PC-3 (cell line): ENCODE results near the gene TTC23L. TPM values are rescaled to one million over a fixed set of nuclear protein-coding genes. Genes with fewer than 3 reads are reported as not detected.

Experiments
- ATAC-seq: fragments of 200-7000 bp; cut with Tn5 transposase; 2 replicates; pipeline ENCODE4 v1.9.1; 2020; ENCODE audit warnings: mild to moderate bottlenecking, moderate library complexity
- BruUV-seq: library from RNA; stranded (reverse); fragments of 400-500 nt; replicated peaks from 2 replicates; lab custom pipeline; 2021; lab: Mats Ljungman, UMichigan
- CTCF ChIA-PET: fragments of 300-600 bp; sonication (Branson Sonifier 250); formaldehyde crosslinking; loops from one replicate; lab custom pipeline; 2022; ENCODE audit warnings: antibody characterized with exemption; lab: Charles Lee
- POLR2A ChIA-PET: fragments of 300-600 bp; sonication (Branson Sonifier 250); formaldehyde crosslinking; loops from one replicate; lab custom pipeline; 2022; ENCODE audit warnings: antibody characterized with exemption; ENCODE audit not compliant: unreplicated experiment; lab: Charles Lee
- DNase-seq: peaks from one replicate; pipeline ENCODE4 v3.0.0-alpha.2; 2015
- H2AFZ ChIP-seq: fragments of 300-600 bp; sonication (generic); 2 replicates; pipeline ENCODE4 v1.6.0; 2016; ENCODE audit warnings: antibody characterized with exemption, low read length
- H3F3A ChIP-seq: fragments of 300-600 bp; sonication (generic); one replicate; pipeline ENCODE4 v1.6.0; 2017; ENCODE audit warnings: antibody characterized with exemption, low read length, control low read depth, mild to moderate bottlenecking; ENCODE audit not compliant: unreplicated experiment
- H3K27ac ChIP-seq: fragments of 300-600 bp; sonication (generic); 2 replicates; pipeline ENCODE4 v1.5.1; 2016; ENCODE audit warnings: mild to moderate bottlenecking, low read length
- H3K27me3 ChIP-seq: fragments of 300-600 bp; sonication (generic); 2 replicates; pipeline ENCODE4 v1.6.1; 2016; ENCODE audit warnings: low read length, mixed read lengths
- H3K36me3 ChIP-seq: fragments of 300-600 bp; sonication (generic); 2 replicates; pipeline ENCODE4 v1.6.1; 2016; ENCODE audit warnings: low read depth, mixed run types, low read length, mixed read lengths
- H3K4me1 ChIP-seq: fragments of 300-600 bp; sonication (generic); 2 replicates; pipeline ENCODE4 v1.5.1; 2016; ENCODE audit warnings: low read length; ENCODE audit not compliant: insufficient read depth
- H3K4me2 ChIP-seq: fragments of 300-600 bp; sonication (generic); 2 replicates; pipeline ENCODE4 v1.6.0; 2016; ENCODE audit warnings: low read length
- H3K4me3 ChIP-seq: fragments of 300-600 bp; sonication (generic); 2 replicates; pipeline ENCODE4 v1.5.1; 2016; ENCODE audit warnings: mild to moderate bottlenecking, low read length, mixed read lengths
- H3K79me2 ChIP-seq: fragments of 300-600 bp; sonication (generic); 2 replicates; pipeline ENCODE4 v1.6.1; 2017; ENCODE audit warnings: low read length, mixed read lengths
- H3K9ac ChIP-seq: fragments of 300-600 bp; sonication (generic); 2 replicates; pipeline ENCODE4 v1.6.0; 2016; ENCODE audit warnings: mild to moderate bottlenecking, low read length
- H3K9me2 ChIP-seq: fragments of 300-600 bp; sonication (generic); replicated peaks from 2 replicates; pipeline ENCODE4 v1.6.1; 2016; ENCODE audit warnings: mixed run types, low read length, mixed read lengths
- H3K9me3 ChIP-seq: fragments of 300-600 bp; sonication (generic); 2 replicates; pipeline ENCODE4 v1.6.1; 2016; ENCODE audit warnings: low read length, mixed read lengths
- H4K20me1 ChIP-seq: fragments of 300-600 bp; sonication (generic); 2 replicates; pipeline ENCODE4 v1.6.1; 2016; ENCODE audit warnings: low read length, mixed read lengths
- EZH2 ChIP-seq: fragments of 300-600 bp; sonication (generic); IDR thresholded peaks from one replicate; pipeline ENCODE4 v1.6.1; 2017; ENCODE audit warnings: antibody characterized with exemption, mild to moderate bottlenecking, low read length; ENCODE audit not compliant: unreplicated experiment
- EZH2phosphoT487 ChIP-seq: fragments of 300-600 bp; sonication (generic); IDR thresholded peaks from 2 replicates; pipeline ENCODE4 v1.6.1; 2018; ENCODE audit warnings: mild to moderate bottlenecking, antibody characterized with exemption, low read length, borderline replicate concordance
- intact Hi-C: fragments of 100-400 bp; cut with micrococcal nuclease; formaldehyde crosslinking; loops from 2 replicates; pipeline ENCODE4 v1.9.0; 2023
- total RNA-seq: library from RNA; depleted of rRNA; stranded (reverse); fragments of >200 nt; gene quantifications from 2 replicates; pipeline ENCODE4 v1.2.3, GENCODE V29; 2014
- TF ChIP-seq, protein P1 (sequence below): fragments of 300-600 bp; sonication (generic); conservative IDR thresholded peaks from 2 replicates; pipeline ENCODE4 v1.5.1; 2017; ENCODE audit warnings: antibody characterized with exemption, low read depth, mild to moderate bottlenecking, low read length

Gene TTC23L
- total RNA-seq, 1 experiment from 2014 or later: 0.84 TPM

DNA sequence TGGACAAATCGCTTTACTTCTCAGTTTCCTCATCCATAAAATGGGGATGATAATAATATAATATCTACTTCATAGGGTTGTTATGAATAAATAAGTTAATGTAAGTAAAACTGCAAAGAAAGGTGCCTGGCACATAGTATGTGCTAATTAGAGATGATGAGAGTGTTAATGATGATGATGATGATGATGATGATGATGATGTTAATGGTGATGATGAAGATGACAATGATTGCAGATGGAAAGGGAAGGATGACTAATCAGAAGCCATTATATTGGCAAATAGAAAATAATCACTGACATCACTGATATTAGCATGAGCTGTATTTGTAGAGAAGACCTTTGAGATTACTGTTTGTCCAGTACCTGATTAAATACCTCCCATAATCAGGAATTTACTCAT, 55.8 kb downstream of the TTC23L start:
- Histone ChIP-seq H3K27me3 (no peaks in the 10 kb centered on the region), H3K9ac (no peak overlapping the region), H3K4me1 (peaks cover 14% of the 10 kb centered on the region), H2AFZ (no peak overlapping the region), H3K27ac (no peak overlapping the region), H3K9me3 (no peaks in the 10 kb centered on the region), H4K20me1 (no peaks in the 10 kb centered on the region), H3K79me2 (no peaks in the 10 kb centered on the region), H3K9me2 (no peaks in the 10 kb centered on the region), H3F3A (no peaks in the 10 kb centered on the region), H3K4me2 (no peak overlapping the region), H3K4me3 (no peak overlapping the region), H3K36me3 (no peaks in the 10 kb centered on the region)
- intact Hi-C loops: loop anchor here (5.0 kb wide), 1 partner anchor 237 kb away; the partner anchor contains the start of gene RAI14
- BruUV-seq: no TSS peak
- CTCF ChIA-PET: no interaction called here
- DNase-seq (no peak), ATAC-seq (no peak)
- TF ChIP-seq, protein P1, sequence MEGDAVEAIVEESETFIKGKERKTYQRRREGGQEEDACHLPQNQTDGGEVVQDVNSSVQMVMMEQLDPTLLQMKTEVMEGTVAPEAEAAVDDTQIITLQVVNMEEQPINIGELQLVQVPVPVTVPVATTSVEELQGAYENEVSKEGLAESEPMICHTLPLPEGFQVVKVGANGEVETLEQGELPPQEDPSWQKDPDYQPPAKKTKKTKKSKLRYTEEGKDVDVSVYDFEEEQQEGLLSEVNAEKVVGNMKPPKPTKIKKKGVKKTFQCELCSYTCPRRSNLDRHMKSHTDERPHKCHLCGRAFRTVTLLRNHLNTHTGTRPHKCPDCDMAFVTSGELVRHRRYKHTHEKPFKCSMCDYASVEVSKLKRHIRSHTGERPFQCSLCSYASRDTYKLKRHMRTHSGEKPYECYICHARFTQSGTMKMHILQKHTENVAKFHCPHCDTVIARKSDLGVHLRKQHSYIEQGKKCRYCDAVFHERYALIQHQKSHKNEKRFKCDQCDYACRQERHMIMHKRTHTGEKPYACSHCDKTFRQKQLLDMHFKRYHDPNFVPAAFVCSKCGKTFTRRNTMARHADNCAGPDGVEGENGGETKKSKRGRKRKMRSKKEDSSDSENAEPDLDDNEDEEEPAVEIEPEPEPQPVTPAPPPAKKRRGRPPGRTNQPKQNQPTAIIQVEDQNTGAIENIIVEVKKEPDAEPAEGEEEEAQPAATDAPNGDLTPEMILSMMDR: no peak
- no peak for TF ChIP-seq EZH2
- TF ChIP-seq EZH2phosphoT487: no peak
- POLR2A ChIA-PET: no interaction called here

DNA sequence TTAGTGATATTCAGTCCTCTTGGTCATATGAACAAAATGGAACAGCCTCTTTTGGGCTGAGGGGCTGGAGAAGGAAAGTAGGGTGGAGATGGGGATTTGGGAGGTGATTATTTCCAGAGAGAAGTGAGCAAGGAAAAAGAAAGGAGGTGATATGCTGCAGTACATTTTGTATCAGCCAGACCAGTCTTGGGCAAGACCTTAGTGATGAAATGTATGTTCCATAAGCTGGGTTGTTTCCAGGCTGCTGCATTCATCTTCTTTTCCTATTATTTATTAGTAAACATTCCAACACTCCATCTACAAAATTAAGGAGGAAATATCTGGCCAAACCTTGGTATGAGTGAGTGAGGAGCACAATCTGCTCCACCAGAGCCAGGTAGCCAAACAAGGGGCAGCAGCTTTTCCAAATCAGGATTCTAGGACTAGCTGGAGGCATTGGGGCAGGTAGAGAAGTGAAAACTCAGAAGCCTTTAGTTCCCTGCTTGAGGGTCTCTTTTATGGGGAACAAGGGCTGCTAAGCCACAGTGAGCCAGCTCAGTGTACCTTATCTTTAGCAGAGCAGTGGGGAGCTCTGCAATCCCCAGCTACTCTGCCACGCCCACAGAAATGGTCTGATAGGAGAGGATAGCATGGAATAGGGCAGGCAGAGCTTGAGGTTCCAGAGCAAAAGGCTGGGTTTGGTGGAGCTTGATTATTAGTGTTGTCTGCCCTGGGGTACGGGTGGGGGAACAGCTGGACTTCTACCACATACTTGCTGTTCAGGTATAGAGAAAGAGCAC, 56.9 kb downstream of the TTC23L start:
- Histone ChIP-seq H3K9me3 (no peaks in the 10 kb centered on the region), H3K4me3 (no peak overlapping the region), H4K20me1 (no peaks in the 10 kb centered on the region), H3F3A (no peaks in the 10 kb centered on the region), H2AFZ (no peak overlapping the region), H3K27ac (no peak overlapping the region), H3K9me2 (no peaks in the 10 kb centered on the region), H3K4me1 (peaks cover 14% of the 10 kb centered on the region), H3K79me2 (no peaks in the 10 kb centered on the region), H3K9ac (no peak overlapping the region), H3K36me3 (no peaks in the 10 kb centered on the region), H3K4me2 (no peak overlapping the region), H3K27me3 (no peaks in the 10 kb centered on the region)
- BruUV-seq: no TSS peak
- CTCF ChIA-PET: interaction anchor here (0.6 kb wide), 1 partner anchor 8 kb away, joined by 6 read pairs; no protein-coding TSS in a partner anchor
- ATAC-seq (no peak), DNase-seq (no peak)
- POLR2A ChIA-PET: interaction anchor here (0.6 kb wide), 1 partner anchor 57 kb away, joined by 3 read pairs; no protein-coding TSS in a partner anchor
- intact Hi-C loops: loop anchor here (5.0 kb wide), 1 partner anchor 239 kb away; the partner anchor contains the start of gene RAI14
- TF ChIP-seq, protein P1: no peak
- TF ChIP-seq EZH2: no peak
- no peak for TF ChIP-seq EZH2phosphoT487

DNA sequence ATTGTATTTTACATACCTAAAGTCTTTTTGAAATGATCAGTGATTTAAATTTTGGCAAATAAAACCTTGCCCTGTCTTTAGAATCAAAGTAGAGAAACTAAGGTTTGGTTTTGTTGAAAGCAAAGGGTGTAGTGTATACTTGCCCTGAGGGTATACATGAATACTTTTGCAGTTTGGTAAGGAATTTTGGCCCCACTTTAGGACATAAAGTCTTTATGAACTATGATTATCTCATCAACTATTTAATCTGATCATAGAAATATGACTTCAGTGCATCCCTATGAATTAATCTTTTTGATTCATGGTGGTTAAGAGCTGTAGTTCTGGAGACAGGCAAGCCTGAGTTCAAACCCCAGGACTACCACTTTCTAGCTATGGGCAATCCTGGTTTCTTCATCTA, 58.7 kb downstream of the TTC23L start:
- H3K4me1 ChIP-seq: peaks cover 14% of the 10 kb centered on the region
- ChIA-PET POLR2A (no interaction called here), CTCF (interaction anchor here (0.6 to 0.9 kb wide), 4 partner anchors 205 to 411 kb away, joined by 3 to 5 read pairs (median 4); no protein-coding TSS in a partner anchor)
- H2AFZ ChIP-seq: no peak overlapping the region
- no peaks in the 10 kb centered on the region for H3K9me3 ChIP-seq
- H3K9ac ChIP-seq: no peak overlapping the region
- no peak overlapping the region for H3K27ac ChIP-seq
- no peaks in the 10 kb centered on the region for H4K20me1 ChIP-seq
- TF ChIP-seq EZH2 (no peak), EZH2phosphoT487 (no peak)
- TF ChIP-seq, protein P1: no peak
- H3K27me3 ChIP-seq: no peaks in the 10 kb centered on the region
- intact Hi-C loops: loop anchor here (1.0 to 5.0 kb wide), 5 partner anchors 240 to 423 kb away; partner anchors contain the start of gene RAI14
- H3K79me2 ChIP-seq: no peaks in the 10 kb centered on the region
- BruUV-seq: no TSS peak
- no peaks in the 10 kb centered on the region for H3K9me2 ChIP-seq
- peaks cover 1% of the 10 kb centered on the region; the same call in 1 of the 2 replicates for H3K36me3 ChIP-seq
- H3F3A ChIP-seq: no peaks in the 10 kb centered on the region
- H3K4me2 ChIP-seq: no peak overlapping the region
- DNase-seq: peak; percentile 37
- no peak overlapping the region for H3K4me3 ChIP-seq
- no peak for ATAC-seq
